Caco-2 (cell line): Measurements from ENCODE around the gene SLC25A39. TPM values are rescaled to one million over a fixed set of nuclear protein-coding genes. Genes with fewer than 3 reads are reported as not detected.
A peak's percentile ranks its signal among the peaks of the same experiment; 100 is the strongest.
"Not testable (repeated sequence)": the region's sequence is repeated elsewhere in the genome, so short reads cannot be mapped to it uniquely, and the experiment has no call there.

Experiments
- Bru-seq: library from RNA; stranded (reverse); fragments of 400-500 nt; gene quantifications from one replicate; lab custom pipeline; 2021; lab: Mats Ljungman, UMichigan
- BruChase-seq, 2 experiments: library from RNA; stranded (reverse); fragments of 400-500 nt; gene quantifications; one replicate each; lab custom pipeline; 2021; lab: Mats Ljungman, UMichigan
- BruUV-seq: library from RNA; stranded (reverse); fragments of 400-500 nt; replicated peaks from 2 replicates; lab custom pipeline; 2021; lab: Mats Ljungman, UMichigan
- CTCF ChIA-PET: fragments of 300-600 bp; sonication (Branson Sonifier 250); formaldehyde crosslinking; loops from one replicate; lab custom pipeline; 2022; ENCODE audit warnings: antibody characterized with exemption; lab: Charles Lee
- POLR2A ChIA-PET: fragments of 300-600 bp; sonication (Branson Sonifier 250); formaldehyde crosslinking; loops from one replicate; lab custom pipeline; 2022; ENCODE audit warnings: antibody characterized with exemption; lab: Charles Lee
- DNase-seq, 2 experiments: peaks; one replicate each; pipeline versions ENCODE4 v3.0.0 to v3.0.0-alpha.2; 2020 to 2022
- H3K27me3 ChIP-seq: replicated peaks from 2 replicates; pipeline ENCODE4 v1.6.0; 2011; ENCODE audit warnings: low read length; ENCODE audit not compliant: control insufficient read depth, insufficient read depth
- H3K36me3 ChIP-seq: 2 replicates; pipeline ENCODE4 v1.5.1; 2011; ENCODE audit warnings: low read length; ENCODE audit not compliant: control insufficient read depth, insufficient read depth
- H3K4me1 ChIP-seq: fragments of 250-450 bp; sonication (Bioruptor Pico); 2 replicates; pipeline ENCODE4 v1.5.1; 2020; ENCODE audit warnings: mild to moderate bottlenecking
- H3K4me3 ChIP-seq: 2 replicates; pipeline ENCODE4 v1.5.1; 2011; ENCODE audit warnings: low read depth, mild to moderate bottlenecking, control low read depth, low read length
- H3K9me3 ChIP-seq: fragments of 250-450 bp; sonication (Bioruptor Pico); 2 replicates; pipeline ENCODE4 v1.5.1; 2020; ENCODE audit warnings: mild to moderate bottlenecking, moderate library complexity
- H3K27ac Mint-ChIP-seq: one replicate; pipeline ENCODE4 v1.8.0; 2022; ENCODE audit warnings: mixed read lengths; ENCODE audit not compliant: unreplicated experiment
- H3K27me3 Mint-ChIP-seq: one replicate; pipeline ENCODE4 v1.8.0; 2022; ENCODE audit warnings: mixed read lengths; ENCODE audit not compliant: insufficient read depth, unreplicated experiment
- H3K36me3 Mint-ChIP-seq: one replicate; pipeline ENCODE4 v1.8.0; 2022; ENCODE audit warnings: mild to moderate bottlenecking, mixed read lengths; ENCODE audit not compliant: insufficient read depth, unreplicated experiment
- H3K4me1 Mint-ChIP-seq: one replicate; pipeline ENCODE4 v1.8.0; 2022; ENCODE audit warnings: low read depth, mixed read lengths; ENCODE audit not compliant: unreplicated experiment
- H3K4me3 Mint-ChIP-seq: one replicate; pipeline ENCODE4 v1.8.0; 2022; ENCODE audit warnings: mild to moderate bottlenecking, moderate library complexity, mixed read lengths; ENCODE audit not compliant: unreplicated experiment
- H3K9me3 Mint-ChIP-seq: one replicate; pipeline ENCODE4 v1.8.0; 2022; ENCODE audit warnings: mixed read lengths; ENCODE audit not compliant: unreplicated experiment
- intact Hi-C: fragments of 100-400 bp; cut with micrococcal nuclease; formaldehyde crosslinking; loops from one replicate; pipeline ENCODE4 v1.10.0; 2022; ENCODE audit not compliant: unreplicated experiment
- long read RNA-seq: library from polyadenylated mRNA; stranded (forward); transcript quantifications from one replicate; pipeline ENCODE4 v2.0.0, GENCODE V29; 2022
- total RNA-seq: library from RNA; stranded (reverse); gene quantifications from 2 replicates; pipeline ENCODE4 v1.2.3, GENCODE V29; 2022
- TF ChIP-seq, protein P1 (sequence below), 2 experiments: fragments of 200-600 bp in 1 of 2; IDR thresholded peaks; 1 replicate in 1 of 2; 2 replicates in 1 of 2; pipeline versions ENCODE4 v1.5.1 to v1.8.0; 2011 to 2022; ENCODE audit warnings: antibody characterized with exemption in 1 of 2, control low read depth in 1 of 2, inconsistent platforms in 1 of 2, low read depth in 1 of 2, low read length in 1 of 2, mild to moderate bottlenecking in 1 of 2, moderate library complexity in 1 of 2; ENCODE audit not compliant: insufficient read depth in 1 of 2, severe bottlenecking in 1 of 2, unreplicated experiment in 1 of 2

SLC25A39 gene, protein sequence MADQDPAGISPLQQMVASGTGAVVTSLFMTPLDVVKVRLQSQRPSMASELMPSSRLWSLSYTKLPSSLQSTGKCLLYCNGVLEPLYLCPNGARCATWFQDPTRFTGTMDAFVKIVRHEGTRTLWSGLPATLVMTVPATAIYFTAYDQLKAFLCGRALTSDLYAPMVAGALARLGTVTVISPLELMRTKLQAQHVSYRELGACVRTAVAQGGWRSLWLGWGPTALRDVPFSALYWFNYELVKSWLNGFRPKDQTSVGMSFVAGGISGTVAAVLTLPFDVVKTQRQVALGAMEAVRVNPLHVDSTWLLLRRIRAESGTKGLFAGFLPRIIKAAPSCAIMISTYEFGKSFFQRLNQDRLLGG
- 155 and 172 TPM in 2 replicates for total RNA-seq
- percentile 73 among the genes with signal in this experiment for Bru-seq, nascent RNA
- BruChase-seq, experiment 1, labeled RNA remaining after a 2-hour chase: percentile 84 among the genes with signal in this experiment
- BruChase-seq, experiment 2, labeled RNA remaining after a 6-hour chase: percentile 92 among the genes with signal in this experiment
- long read RNA-seq, transcript SLC25A39-202 (12 exons, 1,565 nt): minor isoform, 32 of 434 reads
- long read RNA-seq, transcript SLC25A39-203 (11 exons, 1,274 nt): minor isoform, 6 of 434 reads
- long read RNA-seq, transcript SLC25A39-201 (12 exons, 1,607 nt): major isoform, 279 of 434 reads
- long read RNA-seq, transcript SLC25A39-212 (12 exons, 1,542 nt): minor isoform, 10 of 434 reads
- long read RNA-seq, partial matches to known transcripts: 28 of 434 reads
- long read RNA-seq, other reads (novel, unspliced or antisense): 72 of 434 reads

DNA sequence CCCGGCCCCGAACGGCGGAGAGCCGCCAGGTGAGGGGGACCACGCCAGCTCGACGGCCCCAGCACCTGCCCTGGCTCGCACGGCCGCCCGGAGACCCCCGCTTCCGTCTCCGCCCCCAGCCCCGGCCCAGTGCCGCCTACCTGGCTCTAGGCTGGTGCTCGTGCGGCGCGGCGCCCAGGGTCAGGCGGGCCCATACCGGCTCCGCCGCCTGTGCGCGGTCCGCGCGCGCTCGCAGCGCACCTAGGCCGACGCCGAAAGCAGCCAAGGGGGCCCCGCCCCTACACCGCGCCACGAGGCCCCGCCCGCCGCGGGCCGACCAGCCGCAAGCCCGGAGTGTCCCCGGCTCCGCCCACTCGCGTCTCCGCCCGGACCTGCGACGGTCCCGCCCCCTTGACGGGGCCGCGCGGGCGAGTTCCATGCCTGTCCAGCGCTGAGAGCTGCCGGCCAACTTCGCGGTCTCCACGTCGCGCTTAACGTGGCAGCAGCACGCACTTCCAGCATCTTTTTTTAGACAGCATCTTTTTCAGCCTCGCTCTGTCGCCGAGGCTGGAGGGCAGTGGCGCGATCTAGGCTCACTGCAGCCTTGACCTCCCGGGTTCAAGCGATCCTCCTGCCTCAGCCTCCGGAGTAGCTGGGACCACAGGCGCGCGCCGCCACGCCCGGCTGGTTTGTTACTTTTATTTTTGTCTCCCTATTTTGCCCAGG lies at the start of gene SLC25A39:
TSS of gene SLC25A39 (minus strand) at position 253 of the 705 bp plus-strand sequence. CDS start 1,261 bp downstream, outside the sequence.
- peaks cover 13% of the 10 kb centered on the region for H3K36me3 Mint-ChIP-seq
- H3K27ac Mint-ChIP-seq: peak within 1 kb of the TSS; percentile 85
- ChIA-PET CTCF (interaction anchor here (0.6 to 1.5 kb wide), 5 partner anchors 20 to 342 kb away, joined by 3 to 5 read pairs (median 3); partner anchors contain the start of genes FAM171A2 and GRN), POLR2A (interaction anchor here (0.6 to 1.0 kb wide), 4 partner anchors 16 to 138 kb away, joined by 3 to 4 read pairs (median 4); partner anchors contain the start of genes RUNDC3A and TMUB2)
- peak; percentile 94 to 99 for DNase-seq
- H3K4me3 Mint-ChIP-seq: peak within 1 kb of the TSS; percentile 93
- intact Hi-C loops: loop anchor here (2.0 kb wide), 1 partner anchor 106 kb away; the partner anchor contains the start of gene UBTF
- TF ChIP-seq, protein P1, sequence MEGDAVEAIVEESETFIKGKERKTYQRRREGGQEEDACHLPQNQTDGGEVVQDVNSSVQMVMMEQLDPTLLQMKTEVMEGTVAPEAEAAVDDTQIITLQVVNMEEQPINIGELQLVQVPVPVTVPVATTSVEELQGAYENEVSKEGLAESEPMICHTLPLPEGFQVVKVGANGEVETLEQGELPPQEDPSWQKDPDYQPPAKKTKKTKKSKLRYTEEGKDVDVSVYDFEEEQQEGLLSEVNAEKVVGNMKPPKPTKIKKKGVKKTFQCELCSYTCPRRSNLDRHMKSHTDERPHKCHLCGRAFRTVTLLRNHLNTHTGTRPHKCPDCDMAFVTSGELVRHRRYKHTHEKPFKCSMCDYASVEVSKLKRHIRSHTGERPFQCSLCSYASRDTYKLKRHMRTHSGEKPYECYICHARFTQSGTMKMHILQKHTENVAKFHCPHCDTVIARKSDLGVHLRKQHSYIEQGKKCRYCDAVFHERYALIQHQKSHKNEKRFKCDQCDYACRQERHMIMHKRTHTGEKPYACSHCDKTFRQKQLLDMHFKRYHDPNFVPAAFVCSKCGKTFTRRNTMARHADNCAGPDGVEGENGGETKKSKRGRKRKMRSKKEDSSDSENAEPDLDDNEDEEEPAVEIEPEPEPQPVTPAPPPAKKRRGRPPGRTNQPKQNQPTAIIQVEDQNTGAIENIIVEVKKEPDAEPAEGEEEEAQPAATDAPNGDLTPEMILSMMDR (IDR thresholded peaks at IDR 0.05; ENCODE audit: insufficient read depth in 1 of 2, low read depth in 1 of 2, low read length in 1 of 2, severe bottlenecking in 1 of 2, unreplicated experiment in 1 of 2): no peak
- H3K27me3 Mint-ChIP-seq: no peaks in the 10 kb centered on the region
- Histone ChIP-seq H3K4me1 (peaks cover 8% of the 10 kb centered on the region), H3K4me3 (peak within 1 kb of the TSS; percentile 84), H3K27me3 (no peaks in the 10 kb centered on the region), H3K36me3 (peaks cover 3% of the 10 kb centered on the region; the same call in 1 of the 2 replicates), H3K9me3 (no peaks in the 10 kb centered on the region)
- no peaks in the 10 kb centered on the region for H3K4me1 Mint-ChIP-seq
- no TSS peak for BruUV-seq
- H3K9me3 Mint-ChIP-seq: no peaks in the 10 kb centered on the region

DNA sequence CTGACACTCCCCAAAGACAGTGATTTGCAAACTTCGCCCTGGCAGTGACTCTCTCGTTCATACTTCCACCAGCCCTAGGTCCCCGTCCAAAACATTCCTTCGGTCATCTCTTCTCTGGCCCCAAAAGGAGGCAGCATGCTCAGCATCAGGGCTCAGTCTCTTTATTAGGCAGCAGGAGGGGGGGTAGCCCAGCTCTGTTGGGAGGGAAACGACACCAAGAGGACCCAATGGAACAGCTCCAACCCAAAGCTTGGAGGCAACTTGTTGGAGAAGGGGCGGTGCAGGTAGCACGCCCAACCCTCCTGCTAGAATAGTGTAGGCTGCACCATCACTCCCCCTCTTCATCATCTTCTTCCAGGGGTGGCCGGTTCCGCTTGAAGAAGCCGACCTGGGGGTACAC lies 47.4 kb upstream of the SLC25A39 start:
- no peak overlapping the region for H3K4me3 ChIP-seq
- H3K27me3 Mint-ChIP-seq: peaks cover 3% of the 10 kb centered on the region
- no TSS peak for BruUV-seq
- H3K27ac Mint-ChIP-seq: no peak overlapping the region
- CTCF ChIA-PET: interaction anchor here (1.0 to 1.6 kb wide), 2 partner anchors 9 to 13 kb away, joined by 4 to 5 read pairs; partner anchors contain the start of gene FAM171A2
- intact Hi-C loops: no loop called here
- H3K4me1 Mint-ChIP-seq: no peaks in the 10 kb centered on the region
- TF ChIP-seq, protein P1 (IDR thresholded peaks at IDR 0.05; ENCODE audit: insufficient read depth in 1 of 2, low read depth in 1 of 2, low read length in 1 of 2, severe bottlenecking in 1 of 2, unreplicated experiment in 1 of 2): no peak
- no peaks in the 10 kb centered on the region for H3K9me3 ChIP-seq
- H3K9me3 Mint-ChIP-seq: no peaks in the 10 kb centered on the region
- H3K4me3 Mint-ChIP-seq: no peak overlapping the region
- no peak for DNase-seq
- no peaks in the 10 kb centered on the region for H3K4me1 ChIP-seq
- POLR2A ChIA-PET: interaction anchor here (0.5 kb wide), 1 partner anchor 361 kb away, joined by 4 read pairs; no protein-coding TSS in a partner anchor
- no peaks in the 10 kb centered on the region for H3K36me3 Mint-ChIP-seq
- no peaks in the 10 kb centered on the region for H3K27me3 ChIP-seq
- H3K36me3 ChIP-seq: no peaks in the 10 kb centered on the region

DNA sequence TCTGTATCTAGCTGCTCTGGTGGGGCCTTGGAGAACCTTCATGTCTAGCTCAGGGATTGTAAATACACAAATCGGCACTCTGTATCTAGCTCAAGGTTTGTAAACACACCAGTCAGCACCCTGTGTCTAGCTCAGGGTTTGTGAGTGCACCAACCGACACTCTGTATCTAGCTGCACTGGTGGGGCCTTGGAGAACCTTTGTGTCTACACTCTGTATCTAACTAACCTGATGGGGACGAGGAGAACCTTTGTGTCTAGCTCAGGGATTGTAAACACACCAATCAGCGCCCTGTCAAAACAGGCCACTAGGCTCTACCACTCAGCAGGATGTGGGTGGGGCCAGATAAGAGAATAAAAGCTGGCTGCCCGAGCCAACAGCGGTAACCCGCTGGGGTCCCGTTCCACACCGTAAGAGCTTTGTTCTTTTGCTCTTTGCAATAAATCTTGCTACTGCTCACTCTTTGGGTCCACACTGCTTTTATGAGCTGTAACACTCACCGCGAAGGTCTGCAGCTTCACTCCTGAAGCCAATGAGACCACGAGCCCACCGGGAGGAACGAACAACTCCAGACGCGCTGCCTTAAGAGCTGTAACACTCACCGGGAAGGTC lies 44.9 kb upstream of the SLC25A39 start:
- POLR2A ChIA-PET, H3K27ac Mint-ChIP-seq, H3K9me3 ChIP-seq, H3K27me3 Mint-ChIP-seq, H3K36me3 ChIP-seq, H3K9me3 Mint-ChIP-seq, H3K36me3 Mint-ChIP-seq, H3K4me1 ChIP-seq, H3K4me3 ChIP-seq, BruUV-seq, H3K4me1 Mint-ChIP-seq, H3K27me3 ChIP-seq, DNase-seq, H3K4me3 Mint-ChIP-seq, intact Hi-C loops: not testable (repeated sequence)
- CTCF ChIA-PET: interaction anchor here (0.6 to 1.5 kb wide), 3 partner anchors 16 to 246 kb away, joined by 3 to 7 read pairs (median 5); partner anchors contain the start of gene HDAC5

DNA sequence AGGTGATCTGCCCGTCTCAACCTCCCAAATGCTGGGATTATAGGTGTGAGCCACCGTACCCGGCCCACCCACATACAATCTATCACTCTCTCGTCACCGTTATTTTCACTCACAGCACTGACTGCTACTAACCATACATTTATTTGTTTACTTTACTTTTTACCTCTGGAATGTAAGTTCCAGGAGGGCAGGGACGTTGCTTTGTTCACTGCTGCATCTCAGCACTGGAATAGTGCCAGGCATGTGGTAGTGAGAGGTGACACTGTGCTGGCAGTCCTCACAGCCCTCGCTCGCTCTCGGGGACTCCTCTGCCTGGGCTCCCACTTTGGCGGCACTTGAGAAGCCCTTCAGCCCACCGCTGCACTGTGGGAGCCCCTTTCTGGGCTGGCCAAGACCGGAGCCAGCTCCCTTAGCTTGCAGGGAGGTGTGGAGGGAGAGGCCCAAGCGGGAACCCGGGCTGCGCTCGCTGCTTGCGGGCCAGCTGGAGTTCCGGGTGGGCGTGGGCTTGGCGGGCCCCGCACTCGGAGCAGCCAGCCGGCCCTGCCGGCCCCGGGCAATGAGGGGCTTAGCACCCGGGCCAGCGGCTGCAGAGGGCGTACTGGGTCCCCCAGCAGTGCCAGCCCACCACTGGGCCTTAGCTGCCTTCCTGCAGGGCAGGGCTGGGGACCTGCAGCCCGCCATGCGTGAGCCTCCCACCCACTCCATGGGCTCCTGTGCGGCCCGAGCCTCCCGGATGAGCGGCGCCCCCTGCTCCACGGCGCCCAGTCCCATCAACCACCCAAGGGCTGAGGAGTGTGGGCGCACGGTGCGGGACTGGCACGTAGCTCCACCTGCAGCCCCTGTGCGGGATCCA lies 44.0 kb upstream of the SLC25A39 start:
- intact Hi-C loops, H3K9me3 ChIP-seq, H3K27ac Mint-ChIP-seq, H3K9me3 Mint-ChIP-seq, H3K4me1 ChIP-seq, H3K4me1 Mint-ChIP-seq, BruUV-seq, DNase-seq, POLR2A ChIA-PET, H3K27me3 Mint-ChIP-seq, H3K36me3 Mint-ChIP-seq, H3K36me3 ChIP-seq, H3K4me3 ChIP-seq, H3K4me3 Mint-ChIP-seq, H3K27me3 ChIP-seq: not testable (repeated sequence)
- CTCF ChIA-PET: interaction anchor here (0.6 to 1.5 kb wide), 2 partner anchors 17 to 245 kb away, joined by 3 to 7 read pairs; partner anchors contain the start of gene HDAC5
